ENCODE measurements around the gene AGK. TPM values are rescaled to one million over a fixed set of nuclear protein-coding genes. Genes with fewer than 3 reads are reported as not detected.
"Not testable (repeated sequence)": the region's sequence is repeated elsewhere in the genome, so short reads cannot be mapped to it uniquely, and the experiment has no call there.

Gene AGK
- polyA plus RNA-seq, 3 donors, result 35.3 to 45.1 (median 38.4) TPM

DNA sequence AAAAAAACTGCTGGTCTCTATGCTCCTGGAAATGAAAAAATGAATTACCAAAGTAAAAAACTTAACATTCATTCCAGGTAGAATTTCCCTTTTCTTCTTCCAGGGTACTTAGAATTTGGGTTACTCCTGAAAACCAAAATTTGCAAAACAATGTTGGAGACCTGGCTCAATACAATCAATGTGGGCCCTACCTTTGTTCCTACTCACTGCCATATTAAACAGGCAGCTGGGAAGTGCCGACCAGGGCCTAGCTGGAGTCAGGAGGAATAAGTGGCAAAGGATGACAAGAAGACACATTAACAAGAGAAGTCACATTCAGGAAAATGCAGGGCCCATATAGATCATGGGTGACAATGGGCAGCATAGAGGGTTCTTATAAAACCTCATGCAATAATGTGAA is 6.4 kb upstream of the AGK start:
- no peak for DNase-seq (ENCODE audit: extremely low read depth in 1 of 11, low read depth in 9 of 11, low spot score in 4 of 11)

DNA sequence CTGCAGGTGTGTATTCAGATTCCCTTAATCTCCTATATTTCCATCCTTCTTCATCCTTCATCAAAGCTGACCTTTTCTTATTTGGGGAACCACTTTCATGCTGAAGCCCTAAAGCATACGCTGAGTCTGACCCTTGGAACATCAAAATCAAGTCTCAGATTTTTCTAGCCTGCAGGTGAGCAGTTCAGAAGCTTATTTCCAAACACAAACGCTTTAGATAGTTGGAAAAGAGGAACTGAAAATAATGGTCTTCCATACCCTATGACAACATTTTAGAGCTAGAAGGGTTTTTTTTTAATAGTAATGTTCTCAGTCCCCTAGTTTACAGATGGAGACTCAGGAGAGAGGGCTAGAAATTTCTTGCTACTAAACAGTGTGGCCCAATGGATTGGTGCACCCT is 1.6 kb upstream of the AGK start:
- no peak for DNase-seq (ENCODE audit: extremely low read depth in 1 of 11, low read depth in 9 of 11, low spot score in 4 of 11)

DNA sequence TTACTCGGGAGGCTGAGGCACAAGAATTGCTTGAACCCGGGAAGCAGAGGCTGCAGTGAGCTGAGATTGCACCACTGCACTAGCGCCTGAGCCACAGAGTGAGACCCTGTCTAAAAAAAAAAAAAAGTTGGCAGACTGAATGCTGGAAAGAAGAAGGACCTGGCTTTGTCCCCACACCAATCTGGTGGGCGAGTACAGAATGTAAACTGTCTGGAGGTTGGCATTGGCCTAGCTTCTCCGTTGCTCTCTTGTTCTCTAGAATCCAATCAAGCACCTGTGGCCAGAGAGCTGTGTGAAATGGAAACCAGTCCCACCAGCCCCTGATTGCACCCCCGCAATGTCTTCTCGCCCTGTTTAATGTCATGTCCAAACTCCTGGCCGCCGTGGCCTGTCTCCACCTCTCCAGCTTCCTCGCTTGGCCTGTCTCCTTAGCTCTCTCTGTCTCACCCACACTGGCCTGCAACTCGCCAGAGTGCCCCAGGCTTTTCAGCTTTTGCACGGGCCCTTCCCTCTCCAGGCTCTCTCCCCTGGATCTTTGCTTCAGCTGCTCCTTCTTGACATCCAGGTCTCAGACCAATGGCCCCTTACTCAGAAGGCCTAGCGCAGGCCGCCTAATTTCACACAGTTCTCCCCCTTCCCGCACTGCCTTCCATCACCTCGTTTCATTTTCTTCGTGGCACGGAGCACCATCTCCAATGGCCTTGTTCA is 670 bp upstream of the AGK start:
- DNase-seq (ENCODE audit: extremely low read depth in 1 of 11, low read depth in 9 of 11, low spot score in 4 of 11), result peak in 5 of 11 donors; percentile 3 to 51 (median 6)

DNA sequence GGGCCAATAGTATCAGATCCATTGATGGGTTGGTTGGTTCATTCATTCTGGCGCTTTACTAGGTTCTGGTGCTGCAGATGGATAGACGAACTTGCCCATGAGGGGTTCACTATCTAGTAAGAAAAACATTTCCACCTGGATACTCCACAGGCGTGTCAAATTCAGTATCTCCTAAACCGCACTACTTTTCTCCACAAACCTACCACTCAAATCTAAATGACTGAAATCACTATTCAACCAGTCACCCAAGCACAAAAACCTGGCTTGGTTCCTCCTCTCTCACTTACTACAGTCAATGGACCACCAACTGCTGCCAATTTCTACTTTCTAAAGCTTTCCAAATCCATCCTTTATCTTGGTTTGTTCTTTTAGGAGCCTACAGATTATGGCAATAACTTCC is 572 bp downstream of the AGK start:
- peak in 1 of 11 donors; percentile 0 for DNase-seq (ENCODE audit: extremely low read depth in 1 of 11, low read depth in 9 of 11, low spot score in 4 of 11)

DNA sequence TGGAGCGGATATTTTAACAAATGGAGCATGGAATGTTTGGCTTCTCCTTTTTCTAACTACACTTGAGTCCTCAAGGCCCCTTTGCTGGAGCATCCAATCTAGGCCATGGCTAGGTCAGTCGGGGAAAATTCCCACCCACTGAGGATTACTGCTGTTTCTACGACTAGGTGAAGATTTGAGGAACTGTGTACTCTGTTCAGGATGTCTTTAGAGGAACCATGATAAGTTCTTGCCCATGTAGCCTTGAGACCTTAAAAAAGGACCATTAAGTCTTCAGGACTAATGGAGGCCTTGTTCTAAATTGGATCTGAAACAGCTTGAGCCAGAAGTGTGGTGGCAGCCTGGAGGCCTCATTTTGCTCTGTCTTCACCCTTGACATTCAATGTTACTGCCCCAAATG is 6.2 kb downstream of the AGK start:
- DNase-seq (ENCODE audit: extremely low read depth in 1 of 11, low read depth in 9 of 11, low spot score in 4 of 11), result no peak

DNA sequence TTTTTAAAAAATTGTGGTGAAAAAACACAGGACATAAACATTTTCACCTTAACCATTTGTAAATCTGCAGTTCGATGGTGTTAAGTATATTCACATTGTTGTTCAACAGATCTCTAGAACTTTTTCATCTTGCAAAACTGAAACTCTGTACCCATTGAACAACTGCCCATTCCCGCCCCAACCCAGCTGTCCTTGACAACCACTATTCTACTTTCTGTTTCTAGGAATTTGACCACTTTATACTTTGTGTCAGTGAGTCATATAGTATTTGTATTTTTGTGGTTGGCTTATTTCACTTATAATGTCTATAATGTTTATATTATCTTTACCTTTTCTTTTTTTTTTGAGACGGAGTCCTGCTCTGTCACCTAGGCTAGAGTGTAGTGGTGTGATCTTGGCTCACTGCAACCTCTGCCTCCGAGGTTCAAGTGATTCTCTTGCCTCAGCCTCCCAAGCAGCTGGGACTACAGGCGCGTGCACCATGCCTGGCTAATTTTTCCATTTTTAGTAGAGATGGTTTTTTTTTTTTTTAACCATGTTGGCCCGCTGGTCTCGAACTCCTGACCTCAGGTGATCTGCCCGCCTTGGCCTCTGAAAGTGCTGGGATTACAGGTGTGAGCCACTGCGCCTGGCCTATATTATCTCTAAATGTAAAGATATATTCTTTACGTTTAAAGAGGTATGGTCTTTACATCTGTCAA is 6.8 kb downstream of the AGK start:
- not testable (repeated sequence) for DNase-seq (ENCODE audit: extremely low read depth in 1 of 11, low read depth in 9 of 11, low spot score in 4 of 11)

DNA sequence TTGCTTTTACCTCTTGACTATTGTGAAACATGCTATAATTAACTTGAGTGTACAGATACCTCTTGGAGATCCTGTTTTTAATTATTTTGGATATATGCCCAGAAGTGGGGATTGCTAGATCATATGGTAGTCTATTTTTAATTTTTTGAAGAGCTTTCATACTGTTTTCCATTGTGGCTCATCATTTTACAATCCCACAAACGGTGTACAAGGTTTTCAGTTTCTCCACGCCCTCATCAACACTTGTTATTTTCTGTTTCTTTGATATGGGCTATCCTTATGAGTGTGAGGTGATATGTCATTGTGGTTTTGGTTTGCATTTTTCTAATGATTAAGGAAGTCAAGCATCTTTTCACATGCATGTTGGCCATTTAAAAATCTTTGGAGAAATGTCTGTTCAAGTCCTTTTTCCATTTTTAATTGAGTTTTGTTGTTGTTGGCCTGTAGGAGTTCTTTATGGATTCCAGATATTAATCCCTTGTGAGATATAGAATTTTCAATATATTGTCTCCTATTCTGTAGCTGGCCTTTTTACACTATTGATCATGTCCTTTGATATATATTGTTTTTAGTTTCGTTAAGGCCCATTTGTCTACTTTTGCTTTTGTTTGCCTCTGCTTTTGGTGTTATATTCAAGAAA is 7.5 kb downstream of the AGK start:
- DNase-seq (ENCODE audit: extremely low read depth in 1 of 11, low read depth in 9 of 11, low spot score in 4 of 11), result no peak

DNA sequence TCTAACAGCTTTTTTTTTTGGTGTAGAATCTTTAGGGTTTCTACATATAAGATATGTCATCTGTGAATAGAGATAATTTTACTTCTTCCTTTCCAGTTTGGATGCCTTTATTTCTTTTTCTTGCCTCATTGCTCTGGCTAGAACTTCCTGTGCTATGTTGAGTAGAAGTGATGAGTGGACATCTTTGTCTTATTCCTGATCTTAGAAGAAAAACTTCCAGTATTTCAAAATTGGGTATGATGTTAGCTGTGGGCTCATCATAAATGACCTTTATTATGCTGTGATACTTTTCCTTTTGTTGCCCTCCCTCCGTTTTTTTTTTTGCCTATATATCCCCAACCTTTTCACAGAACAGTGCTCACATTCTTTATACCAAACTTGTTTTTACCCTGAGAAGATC is 8.8 kb downstream of the AGK start:
- no peak for DNase-seq (ENCODE audit: extremely low read depth in 1 of 11, low read depth in 9 of 11, low spot score in 4 of 11)

DNA sequence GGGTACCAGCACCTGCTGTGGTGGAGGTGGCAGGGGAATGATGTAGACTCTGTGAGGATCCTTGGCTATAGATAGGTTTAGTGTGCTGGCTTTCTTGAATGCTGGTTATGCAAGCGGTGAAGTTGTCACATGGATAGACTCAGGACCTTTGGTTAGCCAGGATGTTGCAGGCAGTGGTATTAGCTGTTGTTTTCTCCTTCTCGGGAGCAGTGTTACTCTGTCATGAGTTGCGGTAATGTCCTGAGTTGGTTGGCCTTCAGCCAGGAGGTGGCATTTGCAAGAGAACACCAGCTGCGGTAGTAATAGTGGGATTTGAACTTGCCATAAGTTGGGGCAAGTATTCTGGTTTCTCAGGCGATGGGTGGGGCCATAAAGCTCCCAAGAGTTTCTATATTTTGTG is 10.8 kb downstream of the AGK start:
- no peak for DNase-seq (ENCODE audit: extremely low read depth in 1 of 11, low read depth in 9 of 11, low spot score in 4 of 11)

DNA sequence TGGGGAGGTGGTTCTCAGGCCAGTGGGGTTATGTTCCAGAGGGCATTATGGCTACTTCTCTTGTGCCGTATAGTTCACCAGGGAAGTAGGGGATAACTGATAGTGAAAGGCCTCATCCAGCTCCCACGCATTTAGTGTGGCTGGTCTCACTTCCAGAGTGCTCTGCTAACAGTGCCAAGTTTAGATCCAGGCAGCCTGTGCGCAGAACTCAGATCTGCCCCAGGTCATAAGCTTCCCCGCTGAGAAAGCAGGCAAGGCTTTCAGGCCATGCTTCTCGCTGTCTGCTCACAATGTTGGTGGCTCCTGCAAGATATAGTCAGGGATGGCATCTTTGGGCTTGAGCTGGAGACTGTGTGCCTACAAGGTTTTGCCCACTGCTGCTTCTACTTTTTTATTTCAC is 11.3 kb downstream of the AGK start:
- DNase-seq (ENCODE audit: extremely low read depth in 1 of 11, low read depth in 9 of 11, low spot score in 4 of 11), result no peak

DNA sequence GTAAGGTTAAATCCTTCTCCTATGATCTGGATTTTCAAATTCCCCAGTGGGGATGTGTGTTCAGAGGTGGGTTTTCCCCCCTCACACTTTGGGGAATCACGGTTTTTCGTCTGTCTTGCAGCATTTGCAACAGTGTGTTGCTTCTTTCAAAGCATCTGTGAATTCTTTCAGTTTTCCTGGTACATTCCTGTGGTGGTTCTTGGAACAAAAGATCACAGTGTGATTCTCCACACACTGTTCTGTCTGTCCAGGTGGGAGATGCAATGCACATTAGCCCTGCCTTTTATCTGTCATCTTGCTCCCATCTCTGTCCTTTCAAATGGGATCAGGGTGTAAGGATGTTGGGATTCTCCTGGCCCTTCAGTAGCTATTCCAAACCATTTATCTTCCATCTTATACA is 11.8 kb downstream of the AGK start:
- DNase-seq (ENCODE audit: extremely low read depth in 1 of 11, low read depth in 9 of 11, low spot score in 4 of 11), result no peak

DNA sequence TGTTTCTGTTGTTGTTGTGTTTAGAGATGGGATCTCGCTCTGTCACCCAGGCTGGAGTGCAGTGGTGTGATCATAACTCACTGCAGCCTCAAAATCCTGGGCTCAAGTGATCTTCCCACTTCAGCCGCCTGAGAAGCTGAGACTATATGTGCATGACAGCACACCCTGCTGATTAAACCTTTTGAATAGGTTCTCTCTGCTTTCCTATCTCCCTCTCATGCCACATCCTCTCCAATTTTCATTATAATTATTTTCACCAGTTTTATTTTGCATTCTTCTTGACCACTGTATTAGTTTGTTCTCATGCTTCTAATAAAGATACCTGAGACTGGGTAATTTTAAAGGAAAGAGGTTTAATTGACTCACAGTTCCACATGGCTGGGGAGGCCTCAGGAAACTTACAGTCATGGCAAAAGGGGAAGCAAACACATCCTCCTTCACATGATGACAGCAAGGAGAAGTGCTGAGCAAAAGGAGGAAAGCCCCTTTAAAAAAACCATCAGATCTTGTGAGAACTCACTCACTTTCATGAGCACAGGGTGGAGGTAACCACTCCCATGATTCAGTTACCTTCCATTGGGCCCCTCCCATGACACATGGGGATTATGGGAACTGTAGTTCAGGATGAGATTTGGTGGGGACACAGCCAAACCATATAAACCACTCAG is 12.9 kb downstream of the AGK start:
- DNase-seq (ENCODE audit: extremely low read depth in 1 of 11, low read depth in 9 of 11, low spot score in 4 of 11), result no peak

DNA sequence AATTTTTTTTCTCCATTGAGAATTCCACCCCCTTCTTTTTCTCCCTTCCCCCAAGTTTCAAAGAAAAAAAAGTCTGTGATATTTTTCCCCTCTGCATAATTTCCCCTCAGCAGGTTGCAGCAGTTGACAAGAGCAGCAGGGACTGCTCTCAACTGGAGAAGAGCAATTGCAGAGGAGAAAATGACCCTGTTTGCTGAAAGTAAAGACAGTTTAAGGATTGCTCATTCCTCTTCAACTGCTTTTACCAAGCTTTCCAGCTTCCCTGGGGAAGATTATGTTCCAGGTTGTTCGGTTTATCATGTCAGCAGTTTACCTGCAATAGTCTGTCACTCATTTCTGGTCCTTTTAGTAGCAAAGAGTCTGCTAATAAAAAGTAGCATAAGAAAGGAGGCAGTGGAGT is 16.2 kb downstream of the AGK start:
- DNase-seq (ENCODE audit: extremely low read depth in 1 of 11, low read depth in 9 of 11, low spot score in 4 of 11), result no peak

DNA sequence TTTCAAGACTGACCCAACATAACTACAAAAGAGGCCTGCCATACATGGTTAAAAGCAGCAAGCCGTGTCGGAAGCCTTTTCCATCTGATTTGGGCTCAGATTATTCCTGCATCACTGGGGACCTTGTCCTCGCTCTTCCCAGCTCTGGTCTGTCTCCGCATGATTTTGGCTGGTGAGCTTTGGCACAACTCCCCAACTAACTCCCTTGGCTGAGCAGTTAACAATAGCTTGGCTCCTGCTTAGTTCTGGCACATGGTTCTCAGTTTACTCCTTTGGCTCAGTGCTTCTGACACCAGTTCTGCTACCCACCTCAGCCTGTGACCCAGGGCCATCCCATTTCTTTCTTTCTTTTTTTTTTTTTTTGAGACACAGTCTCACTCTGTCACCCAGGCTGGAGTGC is 17.0 kb downstream of the AGK start:
- DNase-seq (ENCODE audit: extremely low read depth in 1 of 11, low read depth in 9 of 11, low spot score in 4 of 11), result no peak

DNA sequence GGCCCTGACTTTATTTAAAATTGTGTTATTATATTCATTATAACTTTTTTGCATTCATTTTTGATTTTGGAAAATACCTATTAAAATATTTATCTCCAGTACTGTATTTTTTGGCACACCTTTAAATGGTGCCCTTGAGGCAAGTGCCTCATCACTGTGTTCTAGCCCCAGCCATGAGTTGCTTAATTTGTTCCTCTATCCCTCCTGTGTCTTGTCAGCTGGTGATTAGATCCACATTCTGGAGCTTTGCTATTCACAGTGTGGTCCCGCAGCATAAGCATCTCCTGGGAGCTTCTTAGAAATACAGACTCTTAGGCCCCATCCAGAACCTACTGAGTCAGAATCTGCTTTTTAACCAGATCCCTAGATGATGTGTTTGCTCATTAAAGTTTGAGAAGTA is 19.8 kb downstream of the AGK start:
- no peak for DNase-seq (ENCODE audit: extremely low read depth in 1 of 11, low read depth in 9 of 11, low spot score in 4 of 11)

DNA sequence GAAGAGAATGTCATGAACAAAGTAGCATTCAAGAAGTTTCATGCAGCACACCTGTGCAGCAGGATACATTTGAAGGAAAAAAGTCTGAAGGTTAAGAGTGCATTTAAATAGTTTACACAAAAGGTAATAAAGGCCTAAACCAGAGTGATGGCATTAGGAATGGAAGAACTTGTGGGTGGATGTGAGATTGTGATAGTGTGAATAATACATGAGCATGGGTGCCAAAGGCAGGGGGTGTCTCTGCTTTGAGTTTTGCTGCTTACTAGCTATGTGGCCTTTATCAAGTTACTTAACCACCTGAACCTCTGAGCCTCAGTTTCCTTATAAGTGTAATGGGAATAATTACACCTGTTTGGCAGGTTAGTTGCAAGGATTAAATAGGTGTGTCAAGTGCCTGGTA is 21.0 kb downstream of the AGK start:
- DNase-seq (ENCODE audit: extremely low read depth in 1 of 11, low read depth in 9 of 11, low spot score in 4 of 11), result no peak

DNA sequence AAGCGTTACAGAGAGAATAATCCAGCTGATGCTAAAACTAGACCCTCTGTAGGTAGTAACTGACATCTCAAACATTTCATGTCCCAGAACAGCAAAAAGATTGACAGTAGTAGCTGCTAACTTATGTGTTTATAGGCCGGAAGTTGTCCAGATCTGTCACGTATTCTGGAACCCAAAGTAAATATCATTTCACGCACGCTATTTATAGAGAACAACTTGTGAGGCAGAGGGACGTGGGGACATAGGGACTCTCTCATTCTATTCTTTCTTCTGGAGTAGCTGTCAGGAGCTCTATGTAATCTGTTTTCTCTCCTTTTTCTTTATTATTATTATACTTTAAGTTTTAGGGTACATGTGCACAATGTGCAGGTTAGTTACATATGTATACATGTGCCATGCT is 22.3 kb downstream of the AGK start:
- no peak for DNase-seq (ENCODE audit: extremely low read depth in 1 of 11, low read depth in 9 of 11, low spot score in 4 of 11)

DNA sequence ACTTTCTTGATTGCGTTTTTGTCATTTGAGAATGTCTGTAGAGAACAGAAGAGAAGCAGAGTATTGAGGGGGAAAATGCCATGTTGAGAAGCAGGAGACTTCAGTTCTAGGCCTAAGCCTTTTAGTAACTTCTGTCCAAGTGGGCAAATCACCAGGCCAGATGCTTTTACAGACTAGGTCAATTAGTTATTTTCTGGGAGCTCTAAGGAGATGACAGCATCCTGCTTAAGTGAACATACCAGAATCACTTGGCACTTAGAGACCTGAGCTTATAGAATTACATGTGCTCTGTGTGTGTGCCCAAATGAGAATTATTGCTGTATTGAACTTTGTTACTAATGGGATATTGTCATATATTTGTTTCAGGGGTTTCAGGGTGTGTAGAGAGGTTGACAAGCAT is 24.0 kb downstream of the AGK start:
- DNase-seq (ENCODE audit: extremely low read depth in 1 of 11, low read depth in 9 of 11, low spot score in 4 of 11), result no peak

DNA sequence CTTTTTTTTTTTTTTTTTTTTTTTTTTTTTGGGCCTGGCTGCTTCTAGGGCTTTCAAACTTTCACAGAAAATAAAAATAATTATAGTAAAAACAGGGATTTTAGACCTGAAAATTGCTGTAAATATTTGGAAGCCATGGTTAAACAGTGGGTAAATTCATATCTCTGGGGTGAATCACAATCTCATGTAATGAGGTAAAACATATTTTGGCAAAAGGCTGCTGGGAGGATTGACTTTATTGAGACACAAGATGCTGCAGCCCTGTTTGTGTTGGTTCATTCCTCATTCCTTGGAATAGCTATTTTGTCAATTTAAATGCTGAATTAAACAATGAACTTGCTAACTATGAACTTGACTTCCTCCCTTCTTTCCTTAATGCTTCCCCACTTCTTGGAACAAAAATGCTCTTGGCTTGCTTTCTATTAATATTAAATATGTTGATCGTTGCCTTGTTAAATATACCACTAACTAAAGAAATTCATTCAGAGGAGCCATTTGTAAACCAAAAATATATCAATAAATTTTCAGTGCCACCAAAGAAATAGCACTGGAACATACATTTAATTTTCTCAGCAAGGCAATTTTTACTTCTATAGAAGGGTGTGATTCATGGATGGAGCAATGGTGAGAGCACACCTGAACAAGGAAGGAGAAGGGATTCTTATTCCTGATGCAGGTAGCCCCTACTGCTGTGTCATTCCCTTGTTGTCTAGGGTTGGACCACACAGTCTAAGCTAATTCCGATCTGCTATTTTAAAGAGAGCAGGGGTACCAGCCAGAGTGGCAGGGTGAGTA is 24.6 kb downstream of the AGK start:
- DNase-seq (ENCODE audit: extremely low read depth in 1 of 11, low read depth in 9 of 11, low spot score in 4 of 11), result no peak
